Mesothelial cell of epicardium (in vitro differentiated cells): ENCODE measurements around the gene DPYSL4. TPM values are rescaled to one million over a fixed set of nuclear protein-coding genes. Genes with fewer than 3 reads are reported as not detected.

Experiments used
- DNase-seq, 2 experiments: peaks; one replicate each; pipeline ENCODE4 v3.0.0; 2021; ENCODE audit warnings: low spot score in 2 of 2; ENCODE audit not compliant: unreplicated experiment in 2 of 2
- H3K27ac Mint-ChIP-seq: 2 replicates; pipeline ENCODE4 v1.8.0; 2021; ENCODE audit warnings: mixed read lengths
- H3K27me3 Mint-ChIP-seq: 2 replicates; pipeline ENCODE4 v1.8.0; 2021; ENCODE audit warnings: low read depth, mixed read lengths
- H3K36me3 Mint-ChIP-seq: 2 replicates; pipeline ENCODE4 v1.8.0; 2021; ENCODE audit warnings: mixed read lengths
- H3K4me1 Mint-ChIP-seq: 2 replicates; pipeline ENCODE4 v1.8.0; 2021; ENCODE audit warnings: mixed read lengths
- H3K4me3 Mint-ChIP-seq: 2 replicates; pipeline ENCODE4 v1.8.0; 2021; ENCODE audit warnings: mild to moderate bottlenecking, moderate library complexity, mixed read lengths
- H3K9me3 Mint-ChIP-seq: 2 replicates; pipeline ENCODE4 v1.8.0; 2021; ENCODE audit warnings: mixed read lengths
- CTCF ChIP-seq: fragments of 200-600 bp; sonication (generic); IDR thresholded peaks from one replicate; pipeline ENCODE4 v1.5.0; 2021; ENCODE audit warnings: antibody characterized with exemption; ENCODE audit not compliant: unreplicated experiment
- total RNA-seq: library from RNA; stranded (reverse); gene quantifications from 3 replicates; pipeline ENCODE4 v1.2.1, GENCODE V29; 2021

DPYSL4 gene
- total RNA-seq, 1 donor from 2014 or later = 18.6 TPM

GRCh38 chr10:132199854-132200311 is 13.1 kb downstream of the DPYSL4 start:
- Mint-ChIP-seq H3K4me3 (no peak overlapping the region), H3K36me3 (no peaks in the 10 kb centered on the region), H3K9me3 (no peaks in the 10 kb centered on the region), H3K27me3 (peaks cover 2% of the 10 kb centered on the region), H3K27ac (no peak overlapping the region), H3K4me1 (no peaks in the 10 kb centered on the region)
- no peak for TF ChIP-seq CTCF
- no peak for DNase-seq

- Mint-ChIP-seq H3K9me3 (no peaks in the 10 kb centered on the region), H3K4me1 (no peaks in the 10 kb centered on the region), H3K27ac (no peak overlapping the region), H3K36me3 (no peaks in the 10 kb centered on the region), H3K4me3 (no peak overlapping the region), H3K27me3 (no peaks in the 10 kb centered on the region)
- no peak for DNase-seq
- TF ChIP-seq CTCF = no peak
These were observed 13.8 kb downstream of the DPYSL4 start for GRCh38 chr10:132200344-132201110.

- Mint-ChIP-seq H3K27me3 (no peaks in the 10 kb centered on the region), H3K9me3 (no peaks in the 10 kb centered on the region), H3K4me1 (no peaks in the 10 kb centered on the region), H3K4me3 (no peak overlapping the region), H3K36me3 (no peaks in the 10 kb centered on the region), H3K27ac (no peak overlapping the region)
- TF ChIP-seq CTCF = no peak
- no peak for DNase-seq
These were observed 14.6 kb downstream of the DPYSL4 start for GRCh38 chr10:132201111-132201969.

GRCh38 chr10:132202070-132202970 is 15.6 kb downstream of the DPYSL4 start:
- no peak overlapping the region for H3K4me3 Mint-ChIP-seq
- H3K4me1 Mint-ChIP-seq = no peaks in the 10 kb centered on the region
- no peak for DNase-seq
- no peaks in the 10 kb centered on the region for H3K9me3 Mint-ChIP-seq
- no peak overlapping the region for H3K27ac Mint-ChIP-seq
- H3K36me3 Mint-ChIP-seq = no peaks in the 10 kb centered on the region
- H3K27me3 Mint-ChIP-seq = no peaks in the 10 kb centered on the region
- TF ChIP-seq CTCF = no peak
